HCT116 (cell line): Measurements from ENCODE around the gene PREX1. TPM values are rescaled to one million over a fixed set of nuclear protein-coding genes. Genes with fewer than 3 reads are reported as not detected.

Experiments
- ATAC-seq: fragments of 200-7000 bp; cut with Tn5 transposase; 2 replicates; pipeline ENCODE4 v1.9.1; 2020; ENCODE audit warnings: mild to moderate bottlenecking, moderate library complexity
- BruUV-seq: library from RNA; stranded (reverse); fragments of 400-500 nt; replicated peaks from 2 replicates; lab custom pipeline; 2021; lab: Mats Ljungman, UMichigan
- CTCF ChIA-PET: fragments of 300-600 bp; sonication (Branson Sonifier 250); formaldehyde crosslinking; loops from one replicate; lab custom pipeline; 2021; ENCODE audit warnings: antibody characterized with exemption; lab: Charles Lee
- POLR2A ChIA-PET: fragments of 300-600, 350-600 bp; sonication (Branson Sonifier 250); formaldehyde crosslinking; loops from one replicate; lab custom pipeline; 2021; ENCODE audit warnings: antibody characterized with exemption; lab: Charles Lee
- RAD21 ChIA-PET, 2 experiments: fragments of 300-600 bp; sonication (Branson Sonifier 250); formaldehyde crosslinking; loops; one replicate each; lab custom pipeline; 2023; ENCODE audit warnings: low total read pairs in 2 of 2; ENCODE audit not compliant: uncharacterized antibody in 2 of 2, unreplicated experiment in 2 of 2, low non-redundant PET in 1 of 2; lab: Charles Lee
- DNase-seq: peaks from one replicate; pipeline ENCODE4 v3.0.0-alpha.2; 2010; ENCODE audit warnings: low read depth, low spot score
- H2AFZ ChIP-seq: fragments of 200-600 bp; shearing (Covaris generic), sonication (generic); 2 replicates; pipeline ENCODE4 v1.6.1; 2017; ENCODE audit warnings: low read depth, mixed run types, mixed read lengths, antibody characterized with exemption, low read length; ENCODE audit not compliant: poor library complexity, severe bottlenecking
- H3K27ac ChIP-seq: 2 replicates; pipeline ENCODE4 v1.5.1; 2012; ENCODE audit warnings: low read depth, low read length
- H3K27me3 ChIP-seq: fragments of 200-600 bp; sonication (generic); 2 replicates; pipeline ENCODE4 v1.6.1; 2016; ENCODE audit warnings: mixed run types, low read length, mixed read lengths; ENCODE audit not compliant: insufficient read depth
- H3K36me3 ChIP-seq, 2 experiments: fragments of 200-500 bp in 1 of 2; fragments of 200-600 bp in 1 of 2; sonication (Bioruptor generic) in 1 of 2; sonication (generic) in 1 of 2; 2 replicates each; pipeline versions ENCODE4 v1.5.1 to v1.6.1; 2014 to 2016; ENCODE audit warnings: low read length in 2 of 2, inconsistent platforms in 1 of 2, mixed read lengths in 1 of 2, mixed run types in 1 of 2; ENCODE audit not compliant: insufficient read depth in 2 of 2, control insufficient read depth in 1 of 2
- H3K4me1 ChIP-seq, 2 experiments: fragments of 200-600 bp in 1 of 2; sonication (generic) in 1 of 2; 2 replicates each; pipeline versions ENCODE4 v1.5.1 to v1.6.1; 2012 to 2017; ENCODE audit warnings: low read length in 2 of 2, inconsistent platforms in 1 of 2, mild to moderate bottlenecking in 1 of 2, mixed read lengths in 1 of 2, mixed run types in 1 of 2, moderate library complexity in 1 of 2; ENCODE audit not compliant: insufficient read depth in 2 of 2, control insufficient read depth in 1 of 2
- H3K4me2 ChIP-seq: fragments of 200-600 bp; sonication (generic); 2 replicates; pipeline ENCODE4 v1.6.1; 2017; ENCODE audit warnings: mixed run types, low read length, mixed read lengths
- H3K4me3 ChIP-seq, 2 experiments: fragments of 200-600 bp in 1 of 2; sonication (generic) in 1 of 2; replicated peaks in 1 of 2; 2 replicates each; pipeline ENCODE4 v1.5.1; 2011 to 2016; ENCODE audit warnings: low read length in 2 of 2, control low read depth in 1 of 2, low read depth in 1 of 2, mild to moderate bottlenecking in 1 of 2, mixed read lengths in 1 of 2, mixed run types in 1 of 2
- H3K79me2 ChIP-seq: fragments of 200-600 bp; sonication (generic); 2 replicates; pipeline ENCODE4 v1.6.1; 2017; ENCODE audit warnings: mild to moderate bottlenecking, mixed run types, low read length, moderate library complexity, mixed read lengths; ENCODE audit not compliant: insufficient read depth
- H3K9ac ChIP-seq: fragments of 200-600 bp; sonication (generic); 2 replicates; pipeline ENCODE4 v1.6.1; 2016; ENCODE audit warnings: low read length, mixed read lengths
- H3K9me2 ChIP-seq: fragments of 200-600 bp; sonication (generic), shearing (Covaris generic); 2 replicates; pipeline ENCODE4 v1.6.1; 2017; ENCODE audit warnings: mixed run types, mild to moderate bottlenecking, moderate library complexity; ENCODE audit not compliant: insufficient read depth
- H3K9me3 ChIP-seq, 2 experiments: fragments of 200-500 bp in 1 of 2; fragments of 200-600 bp in 1 of 2; sonication (Bioruptor generic) in 1 of 2; sonication (generic) in 1 of 2; 2 replicates each; pipeline ENCODE4 v1.6.1; 2014 to 2017; ENCODE audit warnings: low read length in 2 of 2, mixed read lengths in 2 of 2, inconsistent platforms in 1 of 2, low read depth in 1 of 2, mild to moderate bottlenecking in 1 of 2, mixed run types in 1 of 2, moderate library complexity in 1 of 2; ENCODE audit not compliant: control insufficient read depth in 1 of 2, insufficient read depth in 1 of 2
- H4K20me1 ChIP-seq: fragments of 200-600 bp; sonication (generic), shearing (Covaris generic); 2 replicates; pipeline ENCODE4 v1.6.1; 2017; ENCODE audit warnings: mixed run types, mild to moderate bottlenecking, moderate library complexity; ENCODE audit not compliant: insufficient read depth
- EGR1 ChIP-seq: IDR thresholded peaks from 2 replicates; pipeline ENCODE4 v1.6.1; 2012; ENCODE audit warnings: low read depth
- ELF1 ChIP-seq: IDR thresholded peaks from 2 replicates; pipeline ENCODE4 v1.6.1; 2012; ENCODE audit warnings: low read depth, borderline replicate concordance
- POLR2A ChIP-seq: IDR thresholded peaks from 2 replicates; pipeline ENCODE4 v1.7.0; 2011; ENCODE audit warnings: borderline replicate concordance; ENCODE audit not compliant: insufficient read depth, insufficient read length; ENCODE audit errors: extremely low read depth
- SIN3A ChIP-seq: IDR thresholded peaks from 2 replicates; pipeline ENCODE4 v1.6.1; 2012; ENCODE audit warnings: low read depth
- YY1 ChIP-seq: IDR thresholded peaks from 2 replicates; pipeline ENCODE4 v1.6.1; 2011; ENCODE audit warnings: low read length, low read depth, moderate library complexity, mild to moderate bottlenecking; ENCODE audit not compliant: insufficient replicate concordance; ENCODE audit errors: extremely low read depth
- ZFX ChIP-seq: fragments of 450-650 bp; IDR thresholded peaks from 2 replicates; pipeline ENCODE4 v1.6.1; 2017
- ZNF274 ChIP-seq: fragments of 200-500 bp; sonication (Bioruptor generic); IDR thresholded peaks from 2 replicates; pipeline ENCODE4 v1.6.1; 2014; ENCODE audit warnings: mild to moderate bottlenecking, low read depth, low read length, inconsistent platforms
- intact Hi-C: fragments of 100-400 bp; cut with micrococcal nuclease; formaldehyde crosslinking; loops from 2 replicates; pipeline ENCODE4 v1.10.0; 2022
- total RNA-seq: library from RNA; stranded (reverse); gene quantifications from one replicate; pipeline ENCODE4 v1.2.1, GENCODE V29; 2021; ENCODE audit not compliant: unreplicated experiment
- TF ChIP-seq, protein P1 (sequence below): IDR thresholded peaks from 2 replicates; pipeline ENCODE4 v1.6.1; 2011; ENCODE audit warnings: mild to moderate bottlenecking, low read length, moderate library complexity; ENCODE audit not compliant: insufficient replicate concordance; ENCODE audit errors: extremely low read depth
- TF ChIP-seq, protein P2 (sequence below), 3 experiments: fragments of 200-600 bp in 1 of 3; sonication (generic) in 1 of 3; IDR thresholded peaks in 2 of 3; conservative IDR thresholded peaks in 1 of 3; 2 replicates each; pipeline ENCODE4 v1.5.1; 2012 to 2017; ENCODE audit warnings: low read depth in 2 of 3, low read length in 2 of 3, antibody characterized with exemption in 1 of 3, borderline replicate concordance in 1 of 3, control low read depth in 1 of 3, mild to moderate bottlenecking in 1 of 3, mixed read lengths in 1 of 3, mixed run types in 1 of 3, moderate library complexity in 1 of 3; ENCODE audit not compliant: insufficient read depth in 1 of 3
- TF ChIP-seq, protein P3 (sequence below): IDR thresholded peaks from 2 replicates; pipeline ENCODE4 v1.6.1; 2012
- TF ChIP-seq, protein P4 (sequence below): IDR thresholded peaks from 2 replicates; pipeline ENCODE4 v1.6.1; 2012; ENCODE audit warnings: low read depth

Gene PREX1
- total RNA-seq, 1 experiment from 2014 or later, result 6.1 TPM

DNA sequence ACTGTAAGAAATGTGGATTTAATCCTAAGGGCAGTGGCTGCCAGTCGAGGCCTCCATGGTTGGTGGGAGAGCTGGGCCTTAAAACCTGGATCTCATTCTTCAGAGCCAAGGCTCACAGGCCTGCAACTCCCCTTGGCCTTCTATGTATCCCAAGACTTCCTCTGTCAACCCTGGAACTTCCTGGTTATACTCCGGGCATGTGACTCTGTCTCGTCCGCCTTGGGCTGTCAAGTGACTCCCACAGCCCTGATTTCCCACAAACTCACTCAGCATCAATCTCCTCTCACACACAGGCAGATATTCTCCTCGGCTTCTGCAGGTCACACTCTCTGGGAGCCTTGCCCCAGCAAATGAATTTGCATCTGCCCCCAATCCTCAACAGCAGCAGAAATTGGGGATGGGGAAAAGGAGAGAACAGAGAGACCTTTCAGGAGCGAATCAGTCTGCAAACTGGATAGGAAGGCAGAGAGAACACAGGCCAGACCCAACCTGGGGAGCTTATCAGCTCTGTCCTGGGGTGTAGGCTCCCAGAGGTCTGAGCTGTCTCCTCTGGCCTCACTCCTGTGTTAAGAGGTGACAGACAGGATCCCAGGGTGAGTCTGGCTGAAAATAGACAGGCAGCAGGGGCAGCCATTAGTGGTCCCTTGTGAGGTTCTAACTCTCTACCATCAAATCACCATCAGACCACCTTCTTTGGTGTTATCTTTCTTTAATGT is 30.4 kb upstream of the PREX1 start (continued):
- TF ChIP-seq, protein P1, sequence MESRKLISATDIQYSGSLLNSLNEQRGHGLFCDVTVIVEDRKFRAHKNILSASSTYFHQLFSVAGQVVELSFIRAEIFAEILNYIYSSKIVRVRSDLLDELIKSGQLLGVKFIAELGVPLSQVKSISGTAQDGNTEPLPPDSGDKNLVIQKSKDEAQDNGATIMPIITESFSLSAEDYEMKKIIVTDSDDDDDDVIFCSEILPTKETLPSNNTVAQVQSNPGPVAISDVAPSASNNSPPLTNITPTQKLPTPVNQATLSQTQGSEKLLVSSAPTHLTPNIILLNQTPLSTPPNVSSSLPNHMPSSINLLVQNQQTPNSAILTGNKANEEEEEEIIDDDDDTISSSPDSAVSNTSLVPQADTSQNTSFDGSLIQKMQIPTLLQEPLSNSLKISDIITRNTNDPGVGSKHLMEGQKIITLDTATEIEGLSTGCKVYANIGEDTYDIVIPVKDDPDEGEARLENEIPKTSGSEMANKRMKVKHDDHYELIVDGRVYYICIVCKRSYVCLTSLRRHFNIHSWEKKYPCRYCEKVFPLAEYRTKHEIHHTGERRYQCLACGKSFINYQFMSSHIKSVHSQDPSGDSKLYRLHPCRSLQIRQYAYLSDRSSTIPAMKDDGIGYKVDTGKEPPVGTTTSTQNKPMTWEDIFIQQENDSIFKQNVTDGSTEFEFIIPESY, result no peak

DNA sequence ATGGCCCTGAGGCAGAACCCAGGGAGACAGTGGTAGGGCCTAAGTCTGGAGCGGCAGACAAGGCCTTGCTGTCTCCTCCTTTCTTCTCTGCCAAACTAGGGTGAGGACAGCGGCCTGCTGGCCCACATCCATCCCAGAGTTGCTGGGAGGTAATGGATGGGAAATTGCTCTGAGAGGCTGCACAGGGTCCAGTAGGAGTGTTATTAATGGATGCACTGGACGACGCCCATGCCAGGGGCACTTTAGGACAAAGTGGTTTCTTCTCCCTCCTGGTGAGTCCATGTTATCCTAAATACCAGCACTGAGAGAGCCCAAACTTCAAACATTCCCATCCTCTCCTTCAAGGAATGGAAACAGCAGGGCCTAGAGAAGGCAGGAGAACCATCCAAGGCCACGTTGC is 28.3 kb upstream of the PREX1 start:
- Histone ChIP-seq H3K36me3 (no peaks in the 10 kb centered on the region), H3K9ac (no peak overlapping the region), H3K9me2 (no peaks in the 10 kb centered on the region), H3K27me3 (no peaks in the 10 kb centered on the region), H3K9me3 (no peaks in the 10 kb centered on the region), H3K79me2 (no peaks in the 10 kb centered on the region), H2AFZ (no peak overlapping the region), H3K27ac (no peak overlapping the region), H3K4me2 (no peak overlapping the region), H4K20me1 (no peaks in the 10 kb centered on the region), H3K4me1 (peaks cover 3 to 5% of the 10 kb centered on the region in 2 experiments; a peak in 3 of 4 replicates), H3K4me3 (no peak overlapping the region)
- POLR2A ChIA-PET, result no interaction called here
- ATAC-seq (no peak), DNase-seq (no peak)
- RAD21 ChIA-PET, result no interaction called here
- no TSS peak for BruUV-seq
- TF ChIP-seq ZNF274 (no peak), SIN3A (no peak), POLR2A (no peak), EGR1 (no peak), ZFX (no peak), ELF1 (no peak), YY1 (no peak)
- TF ChIP-seq, protein P2, sequence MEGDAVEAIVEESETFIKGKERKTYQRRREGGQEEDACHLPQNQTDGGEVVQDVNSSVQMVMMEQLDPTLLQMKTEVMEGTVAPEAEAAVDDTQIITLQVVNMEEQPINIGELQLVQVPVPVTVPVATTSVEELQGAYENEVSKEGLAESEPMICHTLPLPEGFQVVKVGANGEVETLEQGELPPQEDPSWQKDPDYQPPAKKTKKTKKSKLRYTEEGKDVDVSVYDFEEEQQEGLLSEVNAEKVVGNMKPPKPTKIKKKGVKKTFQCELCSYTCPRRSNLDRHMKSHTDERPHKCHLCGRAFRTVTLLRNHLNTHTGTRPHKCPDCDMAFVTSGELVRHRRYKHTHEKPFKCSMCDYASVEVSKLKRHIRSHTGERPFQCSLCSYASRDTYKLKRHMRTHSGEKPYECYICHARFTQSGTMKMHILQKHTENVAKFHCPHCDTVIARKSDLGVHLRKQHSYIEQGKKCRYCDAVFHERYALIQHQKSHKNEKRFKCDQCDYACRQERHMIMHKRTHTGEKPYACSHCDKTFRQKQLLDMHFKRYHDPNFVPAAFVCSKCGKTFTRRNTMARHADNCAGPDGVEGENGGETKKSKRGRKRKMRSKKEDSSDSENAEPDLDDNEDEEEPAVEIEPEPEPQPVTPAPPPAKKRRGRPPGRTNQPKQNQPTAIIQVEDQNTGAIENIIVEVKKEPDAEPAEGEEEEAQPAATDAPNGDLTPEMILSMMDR (IDR thresholded peaks at IDR 0.05 in 2 of 3, conservative IDR thresholded peaks at IDR 0.05 in 1 of 3; ENCODE audit: borderline replicate concordance in 1 of 3, insufficient read depth in 1 of 3, low read depth in 2 of 3, low read length in 2 of 3), result no peak
- TF ChIP-seq, protein P3, sequence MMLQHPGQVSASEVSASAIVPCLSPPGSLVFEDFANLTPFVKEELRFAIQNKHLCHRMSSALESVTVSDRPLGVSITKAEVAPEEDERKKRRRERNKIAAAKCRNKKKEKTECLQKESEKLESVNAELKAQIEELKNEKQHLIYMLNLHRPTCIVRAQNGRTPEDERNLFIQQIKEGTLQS, result no peak
- TF ChIP-seq, protein P4, sequence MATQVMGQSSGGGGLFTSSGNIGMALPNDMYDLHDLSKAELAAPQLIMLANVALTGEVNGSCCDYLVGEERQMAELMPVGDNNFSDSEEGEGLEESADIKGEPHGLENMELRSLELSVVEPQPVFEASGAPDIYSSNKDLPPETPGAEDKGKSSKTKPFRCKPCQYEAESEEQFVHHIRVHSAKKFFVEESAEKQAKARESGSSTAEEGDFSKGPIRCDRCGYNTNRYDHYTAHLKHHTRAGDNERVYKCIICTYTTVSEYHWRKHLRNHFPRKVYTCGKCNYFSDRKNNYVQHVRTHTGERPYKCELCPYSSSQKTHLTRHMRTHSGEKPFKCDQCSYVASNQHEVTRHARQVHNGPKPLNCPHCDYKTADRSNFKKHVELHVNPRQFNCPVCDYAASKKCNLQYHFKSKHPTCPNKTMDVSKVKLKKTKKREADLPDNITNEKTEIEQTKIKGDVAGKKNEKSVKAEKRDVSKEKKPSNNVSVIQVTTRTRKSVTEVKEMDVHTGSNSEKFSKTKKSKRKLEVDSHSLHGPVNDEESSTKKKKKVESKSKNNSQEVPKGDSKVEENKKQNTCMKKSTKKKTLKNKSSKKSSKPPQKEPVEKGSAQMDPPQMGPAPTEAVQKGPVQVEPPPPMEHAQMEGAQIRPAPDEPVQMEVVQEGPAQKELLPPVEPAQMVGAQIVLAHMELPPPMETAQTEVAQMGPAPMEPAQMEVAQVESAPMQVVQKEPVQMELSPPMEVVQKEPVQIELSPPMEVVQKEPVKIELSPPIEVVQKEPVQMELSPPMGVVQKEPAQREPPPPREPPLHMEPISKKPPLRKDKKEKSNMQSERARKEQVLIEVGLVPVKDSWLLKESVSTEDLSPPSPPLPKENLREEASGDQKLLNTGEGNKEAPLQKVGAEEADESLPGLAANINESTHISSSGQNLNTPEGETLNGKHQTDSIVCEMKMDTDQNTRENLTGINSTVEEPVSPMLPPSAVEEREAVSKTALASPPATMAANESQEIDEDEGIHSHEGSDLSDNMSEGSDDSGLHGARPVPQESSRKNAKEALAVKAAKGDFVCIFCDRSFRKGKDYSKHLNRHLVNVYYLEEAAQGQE, result no peak
- intact Hi-C loops, result no loop called here
- CTCF ChIA-PET, result no interaction called here
